Stimulated activated CD4-positive, alpha-beta T cell treated with anti-CD3 and anti-CD28 coated beads, Interleukin-4, amount 100 ng/mL, for 48 hours (primary cell): ENCODE results near the gene PGM2L1.
A peak's percentile ranks its signal among the peaks of the same experiment; 100 is the strongest.
"Not testable (repeated sequence)": the region's sequence is repeated elsewhere in the genome, so short reads cannot be mapped to it uniquely, and the experiment has no call there.

Experiments
- DNase-seq, 2 donors: peaks; one replicate each; pipeline ENCODE4 v3.0.0-alpha.2; 2020; ENCODE audit warnings: low read depth in 2 of 2

The PGM2L1 gene

GRCh38 chr11:74398244-74399159 lies at the start of gene PGM2L1:
PGM2L1 (minus strand) TSS chr11:74398433; CDS start chr11:74398161, 272 bp downstream.
- peak; percentile 86 to 91 for DNase-seq

DNA sequence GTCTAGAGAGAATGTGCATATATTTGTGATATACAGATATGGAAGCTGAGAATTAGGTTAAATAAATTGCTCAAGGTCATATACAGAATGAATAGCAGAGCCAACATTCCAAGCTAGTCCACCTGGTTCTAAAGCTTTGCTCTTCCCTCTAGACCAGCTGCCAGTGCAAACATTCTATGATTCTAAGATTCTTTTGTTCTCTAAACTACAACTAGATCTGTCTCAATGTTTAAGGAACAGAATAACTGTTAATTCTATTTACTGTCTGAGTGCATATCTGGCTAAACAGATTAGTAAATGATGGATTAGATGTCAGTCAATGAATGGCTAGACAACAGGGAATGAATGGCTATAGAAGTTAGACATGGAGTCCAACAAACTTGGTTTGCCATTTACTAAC lies 49.5 kb upstream of the PGM2L1 start:
- no peak for DNase-seq

GRCh38 chr11:74446532-74446938 lies 48.3 kb upstream of the PGM2L1 start:
- DNase-seq: no peak

GRCh38 chr11:74444173-74444826 lies 46.1 kb upstream of the PGM2L1 start:
- no peak for DNase-seq

- DNase-seq: no peak
Observed at GRCh38 chr11:74443071-74443864, 45.0 kb upstream of the PGM2L1 start.

DNA sequence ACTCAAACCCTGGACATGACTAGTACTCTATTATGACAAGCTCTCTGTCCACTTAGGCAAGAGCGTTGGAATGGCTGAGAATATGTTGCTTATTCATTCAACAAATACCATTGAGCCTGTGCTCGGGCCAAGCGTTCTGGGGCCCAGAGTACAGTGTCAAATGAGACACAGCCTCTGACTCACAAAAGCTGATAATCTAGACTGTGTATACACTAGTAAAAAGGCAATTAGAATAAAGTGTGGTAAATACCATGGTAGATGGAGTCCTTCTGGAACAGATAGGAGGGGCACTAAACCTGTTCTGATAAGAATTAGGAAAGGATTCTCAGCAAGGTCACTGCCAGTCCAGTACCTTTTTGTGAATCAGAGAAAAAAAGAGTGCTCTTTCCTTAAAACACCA lies 44.4 kb upstream of the PGM2L1 start:
- no peak for DNase-seq

DNA sequence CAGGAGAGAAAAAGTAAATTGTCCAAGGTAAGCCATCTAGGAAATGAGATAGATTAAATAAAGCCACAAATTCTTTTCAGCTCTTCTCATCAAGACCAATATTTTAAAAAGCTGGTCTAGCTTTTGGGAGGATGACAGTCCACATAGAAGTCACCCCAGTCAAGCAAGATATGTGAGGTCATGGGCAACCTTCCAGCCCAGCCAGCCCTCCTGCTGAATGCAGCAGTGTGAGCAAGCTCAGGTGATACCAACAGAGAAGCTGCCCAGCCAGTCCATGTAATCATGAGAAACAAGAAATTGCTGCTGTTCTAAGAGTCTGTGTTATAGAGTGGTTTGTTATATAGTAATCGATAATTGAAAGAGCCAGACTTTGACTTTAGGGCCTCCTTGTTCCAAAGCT lies 40.4 kb upstream of the PGM2L1 start:
- DNase-seq: no peak

- no peak for DNase-seq
Observed at GRCh38 chr11:74437441-74438042, 39.3 kb upstream of the PGM2L1 start.

GRCh38 chr11:74434528-74434927 lies 36.3 kb upstream of the PGM2L1 start:
- no peak for DNase-seq

DNA sequence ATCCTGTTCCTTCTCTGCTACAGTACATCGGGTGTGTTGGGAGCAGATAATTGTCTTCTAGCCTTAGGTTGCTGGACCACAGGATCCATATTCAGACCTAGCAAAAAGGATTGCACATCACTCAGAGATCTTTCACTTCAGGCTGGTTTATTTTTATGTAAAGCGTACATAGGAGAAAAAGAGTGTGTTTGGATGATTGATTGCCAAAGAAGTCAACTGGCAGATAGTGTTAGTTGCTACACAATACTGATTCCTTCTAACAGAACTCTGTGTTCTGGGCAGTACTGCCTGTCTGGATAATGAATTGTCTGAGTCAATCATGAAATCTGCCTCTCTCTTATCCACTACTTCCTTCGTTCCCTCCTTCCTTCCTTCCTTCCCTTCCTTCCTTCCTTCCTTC lies 31.0 kb upstream of the PGM2L1 start:
- DNase-seq: no peak

- no peak for DNase-seq
Observed at GRCh38 chr11:74427384-74427886, 29.2 kb upstream of the PGM2L1 start.

- DNase-seq: no peak
Observed at GRCh38 chr11:74425100-74425499, 26.9 kb upstream of the PGM2L1 start.

GRCh38 chr11:74418509-74418895 lies 20.3 kb upstream of the PGM2L1 start:
- no peak for DNase-seq

GRCh38 chr11:74417860-74418508 lies 19.8 kb upstream of the PGM2L1 start:
- no peak for DNase-seq

DNA sequence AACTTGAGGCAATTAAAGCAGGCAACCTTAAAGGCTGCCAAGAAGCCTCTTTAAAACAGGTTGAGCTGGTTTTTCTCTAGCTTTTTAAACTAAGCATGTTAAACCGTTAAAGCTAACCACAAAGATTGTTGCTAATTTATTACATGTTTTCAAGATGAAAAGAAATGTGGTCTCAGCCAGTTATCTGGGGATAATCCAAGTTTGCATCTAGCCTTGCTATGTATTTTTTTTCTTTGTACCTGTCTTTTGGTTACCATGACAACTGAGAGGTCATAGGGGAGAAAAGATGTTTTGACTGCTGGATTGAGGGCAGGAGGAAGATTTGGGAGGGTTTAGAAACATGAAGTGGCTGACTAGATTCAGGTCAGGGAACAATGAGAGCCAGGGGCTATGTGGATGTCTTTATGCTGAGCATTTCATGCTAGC lies 19.2 kb upstream of the PGM2L1 start:
- DNase-seq: no peak

- not testable (repeated sequence) for DNase-seq
Observed at GRCh38 chr11:74416974-74417373, 18.7 kb upstream of the PGM2L1 start.

GRCh38 chr11:74412733-74413359 lies 14.6 kb upstream of the PGM2L1 start:
- no peak for DNase-seq

DNA sequence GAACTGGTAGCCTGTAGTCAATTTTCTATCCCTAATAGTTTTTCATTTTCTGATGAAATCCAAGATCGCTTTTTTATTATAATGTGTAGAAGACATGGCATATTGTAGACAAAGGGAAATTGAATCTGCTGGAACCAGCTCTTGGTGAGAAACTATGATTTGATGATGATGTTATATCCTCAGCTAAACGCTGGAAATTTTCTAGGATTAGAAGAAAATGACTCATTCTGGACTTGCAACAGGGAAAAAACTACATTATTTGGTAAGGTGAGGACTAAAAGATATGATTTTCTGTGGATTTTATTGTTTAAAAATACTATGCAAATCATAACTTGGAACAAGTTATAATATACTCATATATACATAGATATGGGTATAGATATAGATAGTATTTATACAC lies 14.1 kb upstream of the PGM2L1 start:
- DNase-seq: no peak

DNA sequence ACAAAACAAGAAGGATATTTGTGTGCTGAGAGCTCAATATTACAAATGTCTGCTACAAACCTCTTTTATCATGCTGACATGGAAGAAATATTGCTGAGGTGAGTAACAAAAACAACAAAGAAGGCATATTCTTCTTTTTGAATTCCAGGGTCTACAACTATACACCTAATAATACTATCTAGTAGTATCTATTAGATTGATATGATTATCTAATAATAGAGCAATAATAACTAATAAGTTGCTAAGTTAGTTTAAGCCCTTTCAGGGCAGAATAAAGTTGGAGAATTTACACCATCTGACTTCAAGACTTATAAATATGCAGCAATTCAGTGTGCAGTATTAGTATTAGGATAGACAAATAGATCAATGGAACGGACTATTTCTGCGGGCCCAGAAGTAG lies 11.4 kb upstream of the PGM2L1 start:
- no peak for DNase-seq

GRCh38 chr11:74403607-74404321 lies 5.5 kb upstream of the PGM2L1 start:
- DNase-seq: no peak
